ENCODE data around the gene EVA1A.

The EVA1A gene

GRCh38 chr2:75539955-75540716 lies 20.6 kb downstream of the EVA1A start:
- DNase-seq, result no peak

- DNase-seq, result no peak
Observed at GRCh38 chr2:75538521-75539490, 21.9 kb downstream of the EVA1A start.

GRCh38 chr2:75537658-75538057 lies 23.1 kb downstream of the EVA1A start:
- DNase-seq, result no peak

- no peak for DNase-seq
Observed at GRCh38 chr2:75533135-75533534, 27.6 kb downstream of the EVA1A start.

GRCh38 chr2:75532488-75532887 lies 28.3 kb downstream of the EVA1A start:
- DNase-seq, result no peak

GRCh38 chr2:75528221-75528977 lies 32.3 kb downstream of the EVA1A start:
- no peak for DNase-seq

GRCh38 chr2:75527676-75528075 lies 33.1 kb downstream of the EVA1A start:
- no peak for DNase-seq

GRCh38 chr2:75526842-75527241 lies 33.9 kb downstream of the EVA1A start:
- no peak for DNase-seq

- no peak for DNase-seq
Observed at GRCh38 chr2:75525434-75526310, 35.1 kb downstream of the EVA1A start.

GRCh38 chr2:75524276-75524911 lies 36.3 kb downstream of the EVA1A start:
- no peak for DNase-seq

GRCh38 chr2:75523313-75524275 lies 37.1 kb downstream of the EVA1A start:
- DNase-seq, result no peak

- DNase-seq, result no peak
Observed at GRCh38 chr2:75522543-75523312, 38.0 kb downstream of the EVA1A start.

- DNase-seq, result no peak
Observed at GRCh38 chr2:75521225-75521872, 39.4 kb downstream of the EVA1A start.

GRCh38 chr2:75519843-75520242 lies 40.9 kb downstream of the EVA1A start:
- no peak for DNase-seq

GRCh38 chr2:75518638-75519465 lies 41.9 kb downstream of the EVA1A start:
- no peak for DNase-seq

GRCh38 chr2:75517547-75518230 lies 43.0 kb downstream of the EVA1A start:
- DNase-seq, result no peak
